Small intestine (tissue), 7 donors: Measurements from ENCODE around the gene ZNF701. TPM values are rescaled to one million over a fixed set of nuclear protein-coding genes. Genes with fewer than 3 reads are reported as not detected.

Experiments used
- DNase-seq, 2 donors: peaks; one replicate each; pipeline versions ENCODE4 v3.0.0 to v3.0.0-alpha.2; 2013
- FAIRE-seq: peaks from 2 replicates; lab custom pipeline; 2012; peaks lifted over from hg19 to GRCh38; lab: Jason Lieb, UNC
- H3K27ac ChIP-seq, 3 donors: one replicate each; pipeline ENCODE4 v1.5.1; 2013; ENCODE audit warnings: low read length in 2 of 3, mild to moderate bottlenecking in 2 of 3, control low read depth in 1 of 3, inconsistent platforms in 1 of 3, low read depth in 1 of 3, moderate library complexity in 1 of 3
- H3K27me3 ChIP-seq, 3 donors: one replicate each; pipeline ENCODE4 v1.6.1; 2013; ENCODE audit warnings: low read length in 3 of 3, inconsistent platforms in 1 of 3; ENCODE audit not compliant: control insufficient read depth in 3 of 3, insufficient read depth in 3 of 3
- H3K36me3 ChIP-seq, 3 donors: one replicate each; pipeline ENCODE4 v1.6.1; 2013; ENCODE audit warnings: low read length in 3 of 3, inconsistent platforms in 1 of 3, low read depth in 1 of 3, mild to moderate bottlenecking in 1 of 3, moderate library complexity in 1 of 3; ENCODE audit not compliant: control insufficient read depth in 3 of 3, insufficient read depth in 2 of 3
- H3K4me1 ChIP-seq, 3 donors: one replicate each; pipeline ENCODE4 v1.6.1; 2013; ENCODE audit warnings: low read length in 2 of 3, inconsistent platforms in 1 of 3, low read depth in 1 of 3, mild to moderate bottlenecking in 1 of 3, moderate library complexity in 1 of 3; ENCODE audit not compliant: control insufficient read depth in 3 of 3, insufficient read depth in 2 of 3
- H3K4me3 ChIP-seq, 3 donors: one replicate each; pipeline ENCODE4 v1.5.1; 2013; ENCODE audit warnings: low read length in 3 of 3, control low read depth in 1 of 3, inconsistent platforms in 1 of 3, low read depth in 1 of 3, mild to moderate bottlenecking in 1 of 3, moderate library complexity in 1 of 3
- H3K9me3 ChIP-seq, 2 donors: one replicate each; pipeline ENCODE4 v1.6.1; 2013; ENCODE audit warnings: low read depth in 1 of 2, low read length in 1 of 2; ENCODE audit not compliant: control insufficient read depth in 2 of 2, insufficient read depth in 1 of 2
- WGBS, 3 donors: extraction: QIAGEN DNeasy Blood & Tissue Kit; methylation state at CpG; one replicate each; pipeline ENCODE4 v1.1.7; 2013; 5-methylcytosine and 5-hydroxymethylcytosine counted together
- polyA plus RNA-seq, 4 donors: library from polyadenylated mRNA; stranded (reverse) in 3 of 4; unstranded in 1 of 4; fragments of 200-250 nt in 3 of 4; fragments of 120-200 nt in 1 of 4; gene quantifications; one replicate each; pipeline versions ENCODE4 v1.2.1 to v1.2.3, GENCODE V29; 2013
- donor health status: healthy with polysubstance abuse.
- donor health status: control.
- donor health status: control.
- donor health status: Bipolar disorder and iron deficiency.
- donor health status: healthy.

ZNF701 gene
- polyA plus RNA-seq, 4 donors: 2.7 to 18.5 (median 5.4) TPM

GRCh38 chr19:52635786-52636570 lies 65.9 kb downstream of the ZNF701 start:
- no peak overlapping the region for H3K27ac ChIP-seq
- H3K27me3 ChIP-seq: no peaks in the 10 kb centered on the region
- H3K4me1 ChIP-seq: no peaks in the 10 kb centered on the region
- no peak for DNase-seq
- no peak overlapping the region for H3K4me3 ChIP-seq
- peaks cover 0 to 9% (median 0%) of the 10 kb centered on the region in 3 donors for H3K36me3 ChIP-seq
- peaks cover under 1 to 8% of the 10 kb centered on the region in 2 donors for H3K9me3 ChIP-seq
- no peak for FAIRE-seq
- 90 to 95% (median 93%) methylated on average over 11 of the region's 11 CpGs for WGBS, 3 donors

Other genes with a start within 250 kb of the ZNF701 start
- gene ZNF610, start 234.0 kb upstream of the ZNF701 start, polyA plus RNA-seq: 1 to 10 TPM in 2 of 4 donors, under 1 TPM in 1, not detected in 1; 0.22 to 8.4 (median 1.1) TPM
- gene ZNF880, start 200.4 kb upstream of the ZNF701 start, polyA plus RNA-seq: 10 to 100 TPM in 1 of 4 donors, 1 to 10 TPM in 3; 6.7 to 18.8 (median 8.7) TPM
- 10 to 100 TPM in 1 of 4 donors, 1 to 10 TPM in 3; 4.8 to 35.2 (median 5.9) TPM for gene ZNF528, start 172.4 kb upstream of the ZNF701 start, polyA plus RNA-seq
- gene ZNF534, start 141.1 kb upstream of the ZNF701 start, polyA plus RNA-seq: under 1 TPM in 2 of 4 donors, not detected in 2; 0.09 to 0.41 TPM
- 1 to 10 TPM in 1 of 4 donors, under 1 TPM in 2, not detected in 1; 0.27 to 2.9 (median 0.73) TPM for gene ZNF578, start 116.7 kb upstream of the ZNF701 start, polyA plus RNA-seq
- gene ZNF808, start 42.6 kb upstream of the ZNF701 start, polyA plus RNA-seq: 10 to 100 TPM in 1 of 4 donors, 1 to 10 TPM in 3; 1.1 to 15.2 (median 4.1) TPM
- 10 to 100 TPM in 2 of 4 donors, 1 to 10 TPM in 2; 4.3 to 84.6 (median 12.7) TPM for gene ZNF83, start 68.1 kb downstream of the ZNF701 start, polyA plus RNA-seq
- gene ZNF611, start 164.8 kb downstream of the ZNF701 start, polyA plus RNA-seq: 10 to 100 TPM in 1 of 4 donors, 1 to 10 TPM in 3; 2.2 to 16.0 (median 3.9) TPM
- 10 to 100 TPM in 3 of 4 donors, 1 to 10 TPM in 1; 4.9 to 19.8 (median 17.8) TPM for gene ZNF600, start 216.5 kb downstream of the ZNF701 start, polyA plus RNA-seq